A673 (cell line): Measurements from ENCODE around the gene GRIN2A.

Experiments
- EZH2 ChIP-seq: fragments of 200-600 bp; sonication (generic); IDR thresholded peaks from 2 replicates; pipeline ENCODE4 v1.6.1; 2017; ENCODE audit warnings: borderline replicate concordance, low read depth, mild to moderate bottlenecking, mixed read lengths, antibody characterized with exemption, low read length; ENCODE audit not compliant: poor library complexity, severe bottlenecking
- TF ChIP-seq, protein P1 (sequence below): fragments of 300-800, 200-600 bp; sonication (generic); conservative IDR thresholded peaks from 2 replicates; pipeline ENCODE4 v1.5.1; 2017; ENCODE audit warnings: low read depth, mild to moderate bottlenecking, antibody characterized with exemption, low read length, moderate library complexity, mixed read lengths

DNA sequence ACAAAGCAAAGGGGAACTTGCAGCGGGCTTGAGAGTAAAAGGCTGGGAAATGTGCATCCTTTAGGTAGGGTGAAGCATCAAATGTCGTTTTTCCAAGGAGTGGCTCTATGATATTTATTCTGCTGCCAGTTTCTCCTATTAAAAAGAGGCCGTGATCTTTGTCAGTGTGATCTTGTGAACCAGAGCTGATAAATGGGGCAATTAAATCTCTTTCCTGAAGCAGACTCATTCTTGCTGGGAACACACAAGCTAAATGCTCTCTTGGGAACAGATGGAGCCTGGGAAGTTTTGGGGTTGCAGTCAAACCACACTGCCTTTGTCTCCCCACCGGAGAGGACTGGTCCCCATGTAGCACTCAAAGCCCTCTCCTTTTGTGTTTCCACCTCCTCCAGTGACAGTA is 408.9 kb downstream of the GRIN2A start:
- TF ChIP-seq, protein P1, sequence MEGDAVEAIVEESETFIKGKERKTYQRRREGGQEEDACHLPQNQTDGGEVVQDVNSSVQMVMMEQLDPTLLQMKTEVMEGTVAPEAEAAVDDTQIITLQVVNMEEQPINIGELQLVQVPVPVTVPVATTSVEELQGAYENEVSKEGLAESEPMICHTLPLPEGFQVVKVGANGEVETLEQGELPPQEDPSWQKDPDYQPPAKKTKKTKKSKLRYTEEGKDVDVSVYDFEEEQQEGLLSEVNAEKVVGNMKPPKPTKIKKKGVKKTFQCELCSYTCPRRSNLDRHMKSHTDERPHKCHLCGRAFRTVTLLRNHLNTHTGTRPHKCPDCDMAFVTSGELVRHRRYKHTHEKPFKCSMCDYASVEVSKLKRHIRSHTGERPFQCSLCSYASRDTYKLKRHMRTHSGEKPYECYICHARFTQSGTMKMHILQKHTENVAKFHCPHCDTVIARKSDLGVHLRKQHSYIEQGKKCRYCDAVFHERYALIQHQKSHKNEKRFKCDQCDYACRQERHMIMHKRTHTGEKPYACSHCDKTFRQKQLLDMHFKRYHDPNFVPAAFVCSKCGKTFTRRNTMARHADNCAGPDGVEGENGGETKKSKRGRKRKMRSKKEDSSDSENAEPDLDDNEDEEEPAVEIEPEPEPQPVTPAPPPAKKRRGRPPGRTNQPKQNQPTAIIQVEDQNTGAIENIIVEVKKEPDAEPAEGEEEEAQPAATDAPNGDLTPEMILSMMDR = no peak
- no peak for TF ChIP-seq EZH2
